Measurements from ENCODE around the gene ATP2A1. TPM values are rescaled to one million over a fixed set of nuclear protein-coding genes. Genes with fewer than 3 reads are reported as not detected.

Gene ATP2A1
- total and polyA plus RNA-seq, 2 of the 4 experiments (the other 2 are of a cell fraction): under 0.01 to 0.63 TPM

- Histone ChIP-seq H3K18ac (ENCODE audit: low read depth, low read length) (no peak overlapping the region), H2BK15ac (ENCODE audit: low read depth, low read length) (no peak overlapping the region), H2AK9ac (replicated peaks; ENCODE audit: low read depth, low read length, poor library complexity) (no peak overlapping the region), H2BK120ac (ENCODE audit: low read depth, low read length) (no peak overlapping the region), H4K8ac (ENCODE audit: low read depth in 2 of 2, low read length in 2 of 2) (no peak overlapping the region), H2BK5ac (ENCODE audit: low read depth, low read length, poor library complexity, severe bottlenecking) (no peak overlapping the region), H3K9ac (ENCODE audit: low read depth, low read length) (no peak overlapping the region), H3K4me1 (ENCODE audit: control insufficient read depth, insufficient read depth, low read length) (no peaks in the 10 kb centered on the region), H3K27me3 (ENCODE audit: control insufficient read depth, insufficient read depth, low read length) (peaks cover 7% of the 10 kb centered on the region; the same call in 1 of the 2 replicates), H3K36me3 (ENCODE audit: control insufficient read depth, insufficient read depth, low read length) (no peaks in the 10 kb centered on the region), H3K14ac (replicated peaks; ENCODE audit: low read depth, low read length) (no peak overlapping the region), H3K4me3 (ENCODE audit: insufficient read depth, low read depth, low read length) (no peak overlapping the region), H2AFZ (replicated peaks; ENCODE audit: low read length, poor library complexity) (no peak overlapping the region), H2AK5ac (ENCODE audit: low read depth, low read length) (no peak overlapping the region), H2BK20ac (ENCODE audit: low read depth, low read length) (no peak overlapping the region), H4K5ac (ENCODE audit: low read depth, low read length) (no peak overlapping the region), H3K9me1 (ENCODE audit: insufficient read depth, low read length) (no peaks in the 10 kb centered on the region), H4K20me1 (ENCODE audit: insufficient read depth, low read length) (no peaks in the 10 kb centered on the region), H3K9me3 (ENCODE audit: control insufficient read depth, insufficient read depth, low read length) (no peaks in the 10 kb centered on the region), H3K4ac (ENCODE audit: low read depth, low read length) (no peak overlapping the region), H3K79me1 (ENCODE audit: low read depth in 1 of 2, low read length in 2 of 2) (no peaks in the 10 kb centered on the region), H3K56ac (ENCODE audit: extremely low read depth, insufficient read depth, low read length) (no peak overlapping the region), H3K4me2 (ENCODE audit: low read depth, low read length) (no peak overlapping the region), H3K23ac (ENCODE audit: low read depth, low read length) (no peak overlapping the region), H4K91ac (ENCODE audit: insufficient read depth, low read depth, low read length) (no peak overlapping the region), H3K27ac (ENCODE audit: insufficient read depth, low read length) (no peak overlapping the region)
- ChIA-PET POLR2A (ENCODE audit: unreplicated experiment) (no interaction called here), CTCF (no interaction called here)
- TF ChIP-seq MAFK (IDR thresholded peaks at IDR 0.05; ENCODE audit: low read depth, low read length): no peak
- TF ChIP-seq RFX5 (IDR thresholded peaks at IDR 0.05; ENCODE audit: low read depth, low read length): no peak
- no peak for TF ChIP-seq FOS (IDR thresholded peaks at IDR 0.05; ENCODE audit: low read depth, low read length)
- TF ChIP-seq POLR2A (IDR thresholded peaks at IDR 0.05; ENCODE audit: low read depth, low read length): no peak
- TF ChIP-seq SMC3 (IDR thresholded peaks at IDR 0.05; ENCODE audit: low read depth, low read length): no peak
- TF ChIP-seq, protein P1, sequence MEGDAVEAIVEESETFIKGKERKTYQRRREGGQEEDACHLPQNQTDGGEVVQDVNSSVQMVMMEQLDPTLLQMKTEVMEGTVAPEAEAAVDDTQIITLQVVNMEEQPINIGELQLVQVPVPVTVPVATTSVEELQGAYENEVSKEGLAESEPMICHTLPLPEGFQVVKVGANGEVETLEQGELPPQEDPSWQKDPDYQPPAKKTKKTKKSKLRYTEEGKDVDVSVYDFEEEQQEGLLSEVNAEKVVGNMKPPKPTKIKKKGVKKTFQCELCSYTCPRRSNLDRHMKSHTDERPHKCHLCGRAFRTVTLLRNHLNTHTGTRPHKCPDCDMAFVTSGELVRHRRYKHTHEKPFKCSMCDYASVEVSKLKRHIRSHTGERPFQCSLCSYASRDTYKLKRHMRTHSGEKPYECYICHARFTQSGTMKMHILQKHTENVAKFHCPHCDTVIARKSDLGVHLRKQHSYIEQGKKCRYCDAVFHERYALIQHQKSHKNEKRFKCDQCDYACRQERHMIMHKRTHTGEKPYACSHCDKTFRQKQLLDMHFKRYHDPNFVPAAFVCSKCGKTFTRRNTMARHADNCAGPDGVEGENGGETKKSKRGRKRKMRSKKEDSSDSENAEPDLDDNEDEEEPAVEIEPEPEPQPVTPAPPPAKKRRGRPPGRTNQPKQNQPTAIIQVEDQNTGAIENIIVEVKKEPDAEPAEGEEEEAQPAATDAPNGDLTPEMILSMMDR (conservative IDR thresholded peaks at IDR 0.05; ENCODE audit: low read depth, low read length): no peak
- no peak for TF ChIP-seq MAZ (IDR thresholded peaks at IDR 0.05; ENCODE audit: borderline replicate concordance, low read depth, low read length)
- no peak for TF ChIP-seq CEBPB (IDR thresholded peaks at IDR 0.05; ENCODE audit: low read depth, low read length)
- TF ChIP-seq MXI1 (IDR thresholded peaks at IDR 0.05; ENCODE audit: borderline replicate concordance, low read depth, low read length): no peak
- BruUV-seq (replicated peaks): no TSS peak
- WGBS, 2 experiments (ENCODE audit: extremely low coverage in 2 of 2, insufficient read length in 1 of 2): no CpG with 5 or more reads among the region's 14 CpGs
- ATAC-seq (ENCODE audit: low read depth) (no peak), DNase-seq (no peak)
- dilution Hi-C loops (cut with HindIII; ENCODE audit: low sequenced_read_pairs, unreplicated experiment): no loop called here
- in situ Hi-C loops (cut with MboI; ENCODE audit: low sequenced_read_pairs): no loop called here
- intact Hi-C loops (cut with micrococcal nuclease): no loop called here
These were observed 59.1 kb downstream of the ATP2A1 start for GRCh38 chr16:28937222-28937876.
